Measurements from ENCODE around the gene MAP4K2. TPM values are rescaled to one million over a fixed set of nuclear protein-coding genes. Genes with fewer than 3 reads are reported as not detected.

MAP4K2 gene
- total RNA-seq, 1 donor from 2014 or later, result 70.2 TPM

GRCh38 chr11:64843686-64844329, 40.8 kb upstream of the MAP4K2 start:
- no peak overlapping the region for H3K27ac Mint-ChIP-seq
- intact Hi-C loops (cut with micrococcal nuclease), result loop anchor here (2.0 to 10.0 kb wide), 2 partner anchors 15 to 491 kb away; partner anchors contain the start of gene DPF2
- peaks cover 2% of the 10 kb centered on the region for H3K27me3 Mint-ChIP-seq (ENCODE audit: insufficient read depth)
- no peaks in the 10 kb centered on the region for H3K36me3 Mint-ChIP-seq (ENCODE audit: low read depth)
- peak overlapping the region; percentile 81 for H3K4me3 Mint-ChIP-seq
- peaks cover 11% of the 10 kb centered on the region for H3K4me1 Mint-ChIP-seq (ENCODE audit: low read depth)
- no peaks in the 10 kb centered on the region for H3K9me3 Mint-ChIP-seq
- DNase-seq (ENCODE audit: low spot score), result no peak

GRCh38 chr11:64842851-64843685, 40.1 kb upstream of the MAP4K2 start:
- no peak for DNase-seq (ENCODE audit: low spot score)
- H3K9me3 Mint-ChIP-seq, result no peaks in the 10 kb centered on the region
- no peaks in the 10 kb centered on the region for H3K36me3 Mint-ChIP-seq (ENCODE audit: low read depth)
- H3K27me3 Mint-ChIP-seq (ENCODE audit: insufficient read depth), result peaks cover 2% of the 10 kb centered on the region
- H3K27ac Mint-ChIP-seq, result no peak overlapping the region
- peaks cover 5% of the 10 kb centered on the region for H3K4me1 Mint-ChIP-seq (ENCODE audit: low read depth)
- intact Hi-C loops (cut with micrococcal nuclease), result loop anchor here (10.0 kb wide), 1 partner anchor 492 kb away; the partner anchor contains the start of gene DPF2
- peak overlapping the region; percentile 71 for H3K4me3 Mint-ChIP-seq

- Mint-ChIP-seq H3K27ac (no peak overlapping the region), H3K36me3 (ENCODE audit: low read depth) (no peaks in the 10 kb centered on the region), H3K9me3 (no peaks in the 10 kb centered on the region), H3K4me1 (ENCODE audit: low read depth) (peaks cover 5% of the 10 kb centered on the region), H3K4me3 (no peak overlapping the region), H3K27me3 (ENCODE audit: insufficient read depth) (peaks cover 2% of the 10 kb centered on the region)
- intact Hi-C loops (cut with micrococcal nuclease), result loop anchor here (10.0 kb wide), 1 partner anchor 492 kb away; the partner anchor contains the start of gene DPF2
- no peak for DNase-seq (ENCODE audit: low spot score)
These were observed 39.3 kb upstream of the MAP4K2 start for GRCh38 chr11:64842366-64842759.

GRCh38 chr11:64841592-64842365, 38.8 kb upstream of the MAP4K2 start:
- Mint-ChIP-seq H3K27me3 (ENCODE audit: insufficient read depth) (peaks cover 2% of the 10 kb centered on the region), H3K9me3 (no peaks in the 10 kb centered on the region), H3K27ac (no peak overlapping the region), H3K36me3 (ENCODE audit: low read depth) (no peaks in the 10 kb centered on the region), H3K4me3 (no peak overlapping the region), H3K4me1 (ENCODE audit: low read depth) (peaks cover 5% of the 10 kb centered on the region)
- DNase-seq (ENCODE audit: low spot score), result no peak
- intact Hi-C loops (cut with micrococcal nuclease), result loop anchor here (10.0 kb wide), 1 partner anchor 493 kb away; the partner anchor contains the start of gene DPF2

- Mint-ChIP-seq H3K27me3 (ENCODE audit: insufficient read depth) (peaks cover 2% of the 10 kb centered on the region), H3K9me3 (no peaks in the 10 kb centered on the region), H3K4me3 (no peak overlapping the region), H3K4me1 (ENCODE audit: low read depth) (peaks cover 2% of the 10 kb centered on the region), H3K27ac (no peak overlapping the region), H3K36me3 (ENCODE audit: low read depth) (no peaks in the 10 kb centered on the region)
- no peak for DNase-seq (ENCODE audit: low spot score)
- intact Hi-C loops (cut with micrococcal nuclease), result loop anchor here (10.0 kb wide), 1 partner anchor 495 kb away; the partner anchor contains the start of gene DPF2
These were observed 37.1 kb upstream of the MAP4K2 start for GRCh38 chr11:64839887-64840782.

- no peak for DNase-seq (ENCODE audit: low spot score)
- H3K27me3 Mint-ChIP-seq (ENCODE audit: insufficient read depth), result peaks cover 2% of the 10 kb centered on the region
- H3K36me3 Mint-ChIP-seq (ENCODE audit: low read depth), result no peaks in the 10 kb centered on the region
- no peak overlapping the region for H3K4me3 Mint-ChIP-seq
- no peaks in the 10 kb centered on the region for H3K9me3 Mint-ChIP-seq
- H3K27ac Mint-ChIP-seq, result no peak overlapping the region
- intact Hi-C loops (cut with micrococcal nuclease), result no loop called here
- H3K4me1 Mint-ChIP-seq (ENCODE audit: low read depth), result no peaks in the 10 kb centered on the region
These were observed 36.3 kb upstream of the MAP4K2 start for GRCh38 chr11:64839335-64839734.

- no peak overlapping the region for H3K27ac Mint-ChIP-seq
- H3K27me3 Mint-ChIP-seq (ENCODE audit: insufficient read depth), result peaks cover 2% of the 10 kb centered on the region
- no peak overlapping the region for H3K4me3 Mint-ChIP-seq
- intact Hi-C loops (cut with micrococcal nuclease), result no loop called here
- no peak for DNase-seq (ENCODE audit: low spot score)
- H3K36me3 Mint-ChIP-seq (ENCODE audit: low read depth), result no peaks in the 10 kb centered on the region
- no peaks in the 10 kb centered on the region for H3K4me1 Mint-ChIP-seq (ENCODE audit: low read depth)
- no peaks in the 10 kb centered on the region for H3K9me3 Mint-ChIP-seq
These were observed 35.8 kb upstream of the MAP4K2 start for GRCh38 chr11:64838600-64839334.

GRCh38 chr11:64837887-64838351, 34.9 kb upstream of the MAP4K2 start:
- Mint-ChIP-seq H3K27me3 (ENCODE audit: insufficient read depth) (no peaks in the 10 kb centered on the region), H3K4me3 (no peak overlapping the region), H3K4me1 (ENCODE audit: low read depth) (no peaks in the 10 kb centered on the region), H3K27ac (no peak overlapping the region), H3K36me3 (ENCODE audit: low read depth) (no peaks in the 10 kb centered on the region), H3K9me3 (no peaks in the 10 kb centered on the region)
- intact Hi-C loops (cut with micrococcal nuclease), result no loop called here
- DNase-seq (ENCODE audit: low spot score), result no peak

- DNase-seq (ENCODE audit: low spot score), result no peak
- H3K4me1 Mint-ChIP-seq (ENCODE audit: low read depth), result no peaks in the 10 kb centered on the region
- H3K9me3 Mint-ChIP-seq, result no peaks in the 10 kb centered on the region
- H3K4me3 Mint-ChIP-seq, result no peak overlapping the region
- intact Hi-C loops (cut with micrococcal nuclease), result no loop called here
- no peaks in the 10 kb centered on the region for H3K27me3 Mint-ChIP-seq (ENCODE audit: insufficient read depth)
- no peak overlapping the region for H3K27ac Mint-ChIP-seq
- H3K36me3 Mint-ChIP-seq (ENCODE audit: low read depth), result no peaks in the 10 kb centered on the region
These were observed 33.5 kb upstream of the MAP4K2 start for GRCh38 chr11:64836448-64837072.

- H3K9me3 Mint-ChIP-seq, result no peaks in the 10 kb centered on the region
- intact Hi-C loops (cut with micrococcal nuclease), result no loop called here
- no peaks in the 10 kb centered on the region for H3K27me3 Mint-ChIP-seq (ENCODE audit: insufficient read depth)
These were observed 32.8 kb upstream of the MAP4K2 start for GRCh38 chr11:64835616-64836447.

More at GRCh38 chr11:64835616-64836447, 32.8 kb upstream of the MAP4K2 start:
- Mint-ChIP-seq H3K27ac (no peak overlapping the region), H3K36me3 (ENCODE audit: low read depth) (no peaks in the 10 kb centered on the region), H3K4me3 (no peak overlapping the region), H3K4me1 (ENCODE audit: low read depth) (no peaks in the 10 kb centered on the region)
- DNase-seq (ENCODE audit: low spot score), result no peak
